Measurements from ENCODE around the gene HEG1.

Gene HEG1

GRCh38 chr3:125042725-125043406, 12.9 kb downstream of the HEG1 start:
- H3K4me3 ChIP-seq (ENCODE audit: low read depth, low read length) = no peak overlapping the region
- no peak for DNase-seq (ENCODE audit: low read depth)
- TF ChIP-seq POLR2A (IDR thresholded peaks at IDR 0.05; ENCODE audit: extremely low read depth, insufficient read length) (no peak), CTCF (IDR thresholded peaks at IDR 0.05; ENCODE audit: low read depth, low read length) (no peak)

GRCh38 chr3:125039131-125040100, 16.4 kb downstream of the HEG1 start:
- DNase-seq (ENCODE audit: low read depth) = no peak
- H3K4me3 ChIP-seq (ENCODE audit: low read depth, low read length) = no peak overlapping the region
- TF ChIP-seq CTCF (IDR thresholded peaks at IDR 0.05; ENCODE audit: low read depth, low read length) (no peak), MYC (IDR thresholded peaks at IDR 0.05; ENCODE audit: low read depth, low read length) (no peak), MAX (IDR thresholded peaks at IDR 0.05; ENCODE audit: low read depth, low read length) (no peak), POLR2A (IDR thresholded peaks at IDR 0.05; ENCODE audit: extremely low read depth, insufficient read length) (no peak)

GRCh38 chr3:125037498-125038150, 18.2 kb downstream of the HEG1 start:
- H3K4me3 ChIP-seq (ENCODE audit: low read depth, low read length) = no peak overlapping the region
- TF ChIP-seq MAX (IDR thresholded peaks at IDR 0.05; ENCODE audit: low read depth, low read length) = no peak
- no peak for TF ChIP-seq POLR2A (IDR thresholded peaks at IDR 0.05; ENCODE audit: extremely low read depth, insufficient read length)
- TF ChIP-seq MYC (IDR thresholded peaks at IDR 0.05; ENCODE audit: low read depth, low read length) = no peak
- no peak for TF ChIP-seq CTCF (IDR thresholded peaks at IDR 0.05; ENCODE audit: low read depth, low read length)
- no peak for DNase-seq (ENCODE audit: low read depth)

- DNase-seq (ENCODE audit: low read depth) = no peak
- no peak for TF ChIP-seq MAX (IDR thresholded peaks at IDR 0.05; ENCODE audit: low read depth, low read length)
- TF ChIP-seq POLR2A (IDR thresholded peaks at IDR 0.05; ENCODE audit: extremely low read depth, insufficient read length) = no peak
- no peak for TF ChIP-seq MYC (IDR thresholded peaks at IDR 0.05; ENCODE audit: low read depth, low read length)
- no peak for TF ChIP-seq CTCF (IDR thresholded peaks at IDR 0.05; ENCODE audit: low read depth, low read length)
- no peak overlapping the region for H3K4me3 ChIP-seq (ENCODE audit: low read depth, low read length)
Observed at GRCh38 chr3:125035217-125035616, 20.6 kb downstream of the HEG1 start.

GRCh38 chr3:125033616-125034015, 22.2 kb downstream of the HEG1 start:
- H3K4me3 ChIP-seq (ENCODE audit: low read depth, low read length) = no peak overlapping the region
- TF ChIP-seq MYC (IDR thresholded peaks at IDR 0.05; ENCODE audit: low read depth, low read length) (no peak), CTCF (IDR thresholded peaks at IDR 0.05; ENCODE audit: low read depth, low read length) (no peak), POLR2A (IDR thresholded peaks at IDR 0.05; ENCODE audit: extremely low read depth, insufficient read length) (no peak), MAX (IDR thresholded peaks at IDR 0.05; ENCODE audit: low read depth, low read length) (no peak)
- no peak for DNase-seq (ENCODE audit: low read depth)

Data from NB4 (cell line).